Epithelial cell of alveolus of lung (primary cell): ENCODE measurements around the gene CASP8. TPM values are rescaled to one million over a fixed set of nuclear protein-coding genes. Genes with fewer than 3 reads are reported as not detected.

Experiments
- total RNA-seq: library from RNA; depleted of rRNA; stranded (reverse); fragments of >200 nt; gene quantifications from 2 replicates; pipeline ENCODE4 v1.2.1, GENCODE V29; 2015

CASP8 gene
- 11.4 and 17.6 TPM in 2 replicates for total RNA-seq

DNA sequence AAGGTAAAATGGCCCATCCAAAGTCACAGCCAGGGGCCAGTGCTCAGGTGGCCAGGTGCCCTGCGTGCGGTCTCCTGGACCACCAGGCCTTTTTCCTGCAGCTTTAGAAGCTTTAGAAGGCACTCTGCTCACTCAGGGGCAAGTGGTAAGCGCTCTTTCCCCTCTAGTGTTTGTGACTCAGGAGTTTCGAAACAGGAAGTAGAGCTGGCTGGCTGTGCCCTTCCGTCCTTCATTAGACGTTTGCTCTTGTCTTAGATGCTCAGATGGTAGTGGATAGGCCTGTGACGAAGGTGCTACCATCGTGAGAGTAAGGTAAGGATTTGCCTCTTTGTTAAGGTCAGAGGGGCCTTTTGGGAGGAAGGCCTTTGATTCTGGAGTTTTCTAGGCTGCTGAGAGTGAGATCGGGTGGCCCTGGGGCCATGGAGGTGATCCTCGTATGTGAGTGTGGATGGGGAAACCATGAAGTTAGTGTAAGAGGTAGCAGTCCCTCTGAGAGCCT lies at the start of gene CASP8:
Gene CASP8, plus strand, starts transcription at position 235 of the 499 bp plus-strand sequence. CDS start 5,951 bp downstream, outside the sequence.

Other genes starting within 250 kb of the CASP8 start
- 2.7 and 4.2 TPM in 2 replicates for gene HYCC2, start 188.9 kb upstream of the CASP8 start, total RNA-seq
- 60.0 and 66.7 TPM in 2 replicates for gene NDUFB3, start 188.5 kb upstream of the CASP8 start, total RNA-seq
- 23.7 and 62.8 TPM in 2 replicates for gene CFLAR, start 144.4 kb upstream of the CASP8 start, total RNA-seq
- 0.88 and 2.2 TPM in 2 replicates for gene CASP10, start 77.4 kb upstream of the CASP8 start, total RNA-seq
- 0.32 TPM in 1 of 2 replicates, not detected in the other for gene FLACC1, start 96.8 kb downstream of the CASP8 start, total RNA-seq
- 21.0 and 25.0 TPM in 2 replicates for gene TRAK2, start 190.9 kb downstream of the CASP8 start, total RNA-seq
- 26.1 and 39.3 TPM in 2 replicates for gene STRADB, start 191.2 kb downstream of the CASP8 start, total RNA-seq